NOMO-1 treated with DMSO at 0.1 percent for 48 hours (cell line): Measurements from ENCODE around the gene GPR183.
"Not testable (repeated sequence)": the region's sequence is repeated elsewhere in the genome, so short reads cannot be mapped to it uniquely, and the experiment has no call there.

ENCODE experiments used
- DNase-seq: peaks from one replicate; lab custom pipeline; 2025; ENCODE audit not compliant: unreplicated experiment; lab: John Stamatoyannopoulos, UW

Gene GPR183

GRCh38 chr13:99250982-99251825 lies 56.0 kb downstream of the GPR183 start:
- no peak for DNase-seq

DNA sequence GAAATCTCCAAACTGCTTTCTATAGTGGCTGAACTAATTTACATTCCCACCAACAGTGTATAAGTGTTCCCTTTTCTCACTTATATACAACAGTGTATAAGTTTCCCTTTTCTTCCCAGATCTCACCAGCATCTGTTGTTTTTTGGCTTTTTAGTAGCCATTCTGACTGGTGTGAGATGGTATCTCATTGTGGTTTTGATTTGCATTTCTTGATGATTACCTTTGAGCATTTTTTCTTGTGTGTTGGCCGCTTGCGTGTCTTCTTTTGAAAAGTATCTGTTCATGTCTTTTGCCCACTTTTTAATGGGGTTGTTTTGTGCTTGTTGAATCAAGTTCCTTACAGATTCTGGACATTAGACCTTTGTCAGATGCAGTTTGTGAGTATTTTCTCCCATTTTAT lies 57.6 kb downstream of the GPR183 start:
- DNase-seq = not testable (repeated sequence)

- DNase-seq = not testable (repeated sequence)
Measured at GRCh38 chr13:99249178-99249577, 58.0 kb downstream of the GPR183 start.

GRCh38 chr13:99246100-99246499 lies 61.1 kb downstream of the GPR183 start:
- no peak for DNase-seq
